HG02943 (cell line): ENCODE measurements around the gene ASGR2.
"Not testable (repeated sequence)": the region's sequence is repeated elsewhere in the genome, so short reads cannot be mapped to it uniquely, and the experiment has no call there.

Experiments
- ATAC-seq: cut with Tn5 transposase; IDR thresholded peaks from one replicate; pipeline ENCODE4 v1.9.1; 2021; ENCODE audit warnings: mild to moderate bottlenecking, low read depth, moderate library complexity; ENCODE audit not compliant: unreplicated experiment

The ASGR2 gene, protein sequence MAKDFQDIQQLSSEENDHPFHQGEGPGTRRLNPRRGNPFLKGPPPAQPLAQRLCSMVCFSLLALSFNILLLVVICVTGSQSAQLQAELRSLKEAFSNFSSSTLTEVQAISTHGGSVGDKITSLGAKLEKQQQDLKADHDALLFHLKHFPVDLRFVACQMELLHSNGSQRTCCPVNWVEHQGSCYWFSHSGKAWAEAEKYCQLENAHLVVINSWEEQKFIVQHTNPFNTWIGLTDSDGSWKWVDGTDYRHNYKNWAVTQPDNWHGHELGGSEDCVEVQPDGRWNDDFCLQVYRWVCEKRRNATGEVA

DNA sequence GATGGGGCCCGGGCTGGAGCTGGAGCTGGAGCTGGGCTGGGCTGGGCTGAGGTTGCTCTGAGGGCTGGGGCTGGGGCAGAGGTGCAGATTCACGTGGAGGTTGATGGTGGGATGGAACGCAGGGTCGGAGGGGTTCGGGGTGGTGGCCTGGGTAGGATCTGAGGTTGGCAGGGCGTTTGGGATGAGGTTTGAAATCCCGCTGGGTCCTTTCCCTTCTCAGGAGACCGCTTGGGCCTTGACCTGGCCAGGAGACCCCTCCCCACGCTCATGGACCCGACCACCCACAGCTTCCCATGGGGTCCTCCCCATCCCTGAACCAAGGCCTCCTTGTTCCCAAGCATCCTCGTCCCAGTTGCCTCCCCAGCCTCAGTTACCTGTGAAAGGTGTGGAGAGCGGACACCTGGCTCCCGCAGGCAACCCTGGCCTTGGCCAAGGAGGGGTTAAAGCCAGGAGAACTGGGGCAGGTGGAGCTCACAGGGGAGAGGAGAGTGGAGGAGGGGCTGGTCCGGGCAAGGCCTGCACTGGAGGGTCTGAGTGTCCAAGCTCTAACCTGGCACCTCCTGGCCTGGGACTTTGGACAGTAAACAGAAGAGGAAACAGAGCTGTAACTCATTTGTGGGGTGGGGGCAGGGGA is at the start of gene ASGR2:
ASGR2 (minus strand) TSS at position 582 of the 634 bp plus-strand sequence. CDS start 582 bp downstream, outside the sequence.
- no peak for ATAC-seq

DNA sequence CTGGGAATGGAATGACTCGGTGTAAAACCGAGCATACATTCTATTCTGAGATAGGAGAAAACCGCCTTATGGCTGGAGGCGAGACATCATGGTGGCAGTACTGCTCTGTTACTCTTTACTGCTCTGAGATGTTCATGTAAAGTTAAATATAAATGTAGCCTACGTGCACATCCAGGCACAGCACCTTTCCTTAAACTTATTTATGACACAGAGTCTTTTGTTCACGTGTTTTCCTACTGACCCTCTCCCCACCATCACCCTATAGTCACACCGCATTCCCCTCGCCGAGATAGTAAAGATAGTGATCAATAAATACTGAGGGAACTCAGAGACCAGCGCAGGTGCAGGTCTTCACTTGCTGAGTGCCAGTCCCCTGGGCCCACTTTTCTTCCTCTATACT is 44.9 kb upstream of the ASGR2 start:
- not testable (repeated sequence) for ATAC-seq

DNA sequence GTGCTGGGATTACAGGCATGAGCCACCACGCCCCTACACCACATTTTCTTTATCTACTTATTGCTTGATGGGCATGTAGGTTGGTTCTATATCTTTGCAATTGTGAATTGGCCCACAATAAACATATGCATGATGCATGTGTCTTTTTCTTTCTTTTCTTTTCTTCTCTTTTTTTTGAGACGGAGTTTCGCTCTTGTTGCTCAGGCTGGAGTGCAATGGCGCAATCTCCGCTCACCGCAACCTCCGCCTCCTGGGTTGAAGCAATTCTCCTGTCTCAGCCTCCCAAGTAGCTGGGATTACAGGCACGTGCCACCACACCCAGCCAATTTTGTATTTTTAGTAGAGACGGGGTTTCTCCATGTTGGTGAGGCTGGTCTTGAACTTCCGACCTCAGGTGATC is 43.8 kb upstream of the ASGR2 start:
- ATAC-seq, result not testable (repeated sequence)

DNA sequence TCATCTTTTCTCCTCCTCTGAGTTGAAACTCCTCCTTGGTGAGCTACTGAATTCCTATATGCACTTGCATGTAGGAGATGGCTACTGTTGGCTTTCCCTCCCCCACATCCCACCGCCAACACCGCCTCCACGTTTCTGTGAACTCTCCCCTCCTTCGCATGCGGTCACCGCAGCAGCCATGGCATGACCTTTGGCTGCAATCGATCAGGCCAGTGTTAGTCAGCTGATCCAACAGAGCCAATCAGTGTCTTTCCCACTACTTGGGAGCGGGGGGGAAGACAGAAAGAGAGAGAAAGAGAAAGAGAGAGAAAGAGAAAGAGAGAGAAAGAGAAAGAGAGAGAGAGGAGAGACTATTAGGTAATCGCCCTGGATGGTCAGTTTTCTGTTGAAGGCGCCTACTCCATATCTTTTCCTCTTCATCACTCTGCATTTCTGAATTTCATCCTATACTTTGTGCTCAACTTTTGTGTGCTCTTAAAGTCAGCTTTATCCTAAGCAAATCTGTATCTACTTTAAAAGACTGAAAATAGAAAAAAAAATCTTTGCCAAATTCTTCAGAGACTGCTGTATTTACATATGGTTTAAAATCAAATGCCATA is 41.8 kb upstream of the ASGR2 start:
- no peak for ATAC-seq

DNA sequence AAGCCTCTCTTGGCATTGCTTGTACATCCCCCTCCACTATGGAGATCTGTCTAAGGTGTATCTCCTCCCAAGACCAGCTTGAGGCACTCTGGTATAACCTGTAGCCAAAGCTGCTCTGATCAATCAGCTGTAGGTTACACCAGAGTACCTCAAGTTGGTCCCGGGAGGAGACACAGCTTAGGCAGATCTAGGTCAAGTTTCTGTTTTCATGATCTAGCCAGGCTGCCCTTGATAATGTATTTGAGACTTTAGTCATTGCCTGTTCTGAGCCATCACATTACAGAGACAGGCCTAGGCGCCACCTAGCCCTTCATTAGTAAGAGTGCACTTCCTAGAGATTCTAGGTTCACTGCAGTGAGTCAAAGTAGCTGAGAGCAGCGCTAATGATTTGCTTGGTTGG is 33.1 kb upstream of the ASGR2 start:
- ATAC-seq, result no peak

DNA sequence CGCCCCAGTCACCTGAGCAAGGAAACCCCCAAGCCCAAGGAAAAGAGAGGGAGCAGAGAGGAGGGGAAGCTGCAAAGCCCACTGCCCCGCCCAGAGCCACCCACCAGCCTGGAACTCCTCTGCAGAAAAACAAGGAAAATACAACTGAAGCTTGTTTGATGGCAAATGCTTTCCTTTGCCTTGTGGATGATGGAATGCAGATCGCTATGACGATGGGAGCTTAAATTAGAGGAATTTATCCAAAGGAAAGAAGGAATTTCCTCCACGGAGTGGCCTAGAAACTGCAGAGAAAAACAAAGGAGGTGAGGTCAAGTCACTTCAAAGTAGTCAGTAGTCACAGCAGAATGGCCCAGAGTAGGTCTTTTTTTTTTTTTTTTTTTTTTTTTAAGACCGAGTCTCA is 31.5 kb upstream of the ASGR2 start:
- ATAC-seq, result no peak

DNA sequence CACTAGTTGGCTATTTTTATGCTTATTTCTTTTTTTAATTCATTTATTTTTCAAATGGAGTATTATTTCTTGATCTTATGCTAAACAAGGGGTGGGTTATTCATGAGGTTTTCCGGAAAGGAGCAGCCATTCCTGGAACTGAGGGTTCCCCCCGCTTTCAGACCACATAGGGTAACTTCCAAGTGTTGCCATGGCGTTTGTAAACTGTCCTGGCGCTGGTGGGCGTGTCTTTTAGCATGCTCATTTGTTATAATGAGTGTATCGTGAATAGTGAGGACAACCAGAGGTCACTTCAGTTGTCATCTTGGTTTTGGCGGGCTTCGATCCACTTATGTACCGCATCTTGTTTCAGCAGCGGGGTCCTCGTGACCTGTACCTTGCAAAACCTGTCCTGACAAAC is 29.6 kb upstream of the ASGR2 start:
- ATAC-seq, result no peak

DNA sequence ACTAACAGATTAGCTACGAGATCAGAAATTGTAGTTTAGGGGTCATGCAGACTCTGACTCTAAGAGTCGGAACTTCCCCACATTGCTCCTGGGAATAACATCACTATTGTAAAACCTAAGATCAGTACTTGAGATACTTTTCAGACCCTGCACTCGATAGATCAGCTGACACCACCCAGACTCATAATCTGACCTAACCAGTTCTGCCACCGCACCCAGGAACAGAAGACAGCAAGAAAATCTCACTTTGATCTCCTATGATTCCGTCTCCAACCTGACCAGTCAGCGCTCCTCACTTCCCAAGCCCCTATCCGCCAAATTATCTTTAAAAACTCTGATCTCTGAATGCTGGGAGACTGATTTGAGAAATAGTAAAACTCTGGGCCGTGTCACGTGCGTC is 27.2 kb upstream of the ASGR2 start:
- ATAC-seq, result no peak

DNA sequence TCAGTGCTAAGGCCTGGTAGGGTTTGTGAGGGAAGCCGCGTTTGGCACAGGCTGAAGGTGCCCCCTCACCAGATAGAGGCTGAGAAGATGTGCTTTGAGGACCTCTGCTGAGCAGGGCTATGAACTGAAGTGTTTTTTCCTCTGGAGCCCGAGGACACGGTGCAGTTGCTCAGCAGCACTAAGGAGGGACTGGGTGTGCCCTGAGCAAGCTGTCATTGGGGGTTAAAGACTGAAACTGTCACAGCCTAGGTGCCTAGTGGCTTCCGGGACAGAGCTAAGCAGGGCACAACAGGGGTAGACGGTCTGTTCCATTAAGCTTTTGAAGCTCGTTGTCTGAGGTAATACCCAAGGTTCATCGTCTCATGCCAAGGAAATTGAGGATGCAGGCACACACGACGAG is 24.8 kb upstream of the ASGR2 start:
- ATAC-seq, result no peak

DNA sequence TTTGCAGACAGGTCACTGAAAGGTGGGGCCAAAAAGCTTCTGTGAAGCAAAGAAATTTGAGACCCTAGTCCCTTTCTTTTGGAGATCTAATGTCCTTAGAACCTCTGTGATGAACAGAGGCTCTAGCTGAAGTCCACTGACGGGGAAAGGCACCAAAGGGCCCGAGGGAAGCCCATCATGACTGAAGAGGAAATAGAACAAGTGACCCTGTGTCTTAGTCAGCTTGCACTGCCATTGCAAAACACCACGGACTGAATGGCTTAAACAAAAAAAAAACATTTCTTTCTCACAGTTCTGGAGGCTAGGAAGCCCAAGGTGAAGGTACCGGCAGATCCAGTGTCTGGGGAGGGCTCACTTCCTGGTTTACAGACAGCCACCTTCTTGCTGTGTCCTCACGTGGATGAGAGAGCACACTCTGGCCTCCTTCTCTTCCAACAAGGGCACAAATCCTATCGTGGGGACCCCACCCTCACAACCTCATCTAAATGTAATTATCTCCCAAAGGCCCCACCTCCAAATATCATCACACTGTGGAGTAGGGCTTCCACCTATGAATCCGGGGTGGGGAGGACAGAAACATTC is 24.3 kb upstream of the ASGR2 start:
- ATAC-seq, result no peak

DNA sequence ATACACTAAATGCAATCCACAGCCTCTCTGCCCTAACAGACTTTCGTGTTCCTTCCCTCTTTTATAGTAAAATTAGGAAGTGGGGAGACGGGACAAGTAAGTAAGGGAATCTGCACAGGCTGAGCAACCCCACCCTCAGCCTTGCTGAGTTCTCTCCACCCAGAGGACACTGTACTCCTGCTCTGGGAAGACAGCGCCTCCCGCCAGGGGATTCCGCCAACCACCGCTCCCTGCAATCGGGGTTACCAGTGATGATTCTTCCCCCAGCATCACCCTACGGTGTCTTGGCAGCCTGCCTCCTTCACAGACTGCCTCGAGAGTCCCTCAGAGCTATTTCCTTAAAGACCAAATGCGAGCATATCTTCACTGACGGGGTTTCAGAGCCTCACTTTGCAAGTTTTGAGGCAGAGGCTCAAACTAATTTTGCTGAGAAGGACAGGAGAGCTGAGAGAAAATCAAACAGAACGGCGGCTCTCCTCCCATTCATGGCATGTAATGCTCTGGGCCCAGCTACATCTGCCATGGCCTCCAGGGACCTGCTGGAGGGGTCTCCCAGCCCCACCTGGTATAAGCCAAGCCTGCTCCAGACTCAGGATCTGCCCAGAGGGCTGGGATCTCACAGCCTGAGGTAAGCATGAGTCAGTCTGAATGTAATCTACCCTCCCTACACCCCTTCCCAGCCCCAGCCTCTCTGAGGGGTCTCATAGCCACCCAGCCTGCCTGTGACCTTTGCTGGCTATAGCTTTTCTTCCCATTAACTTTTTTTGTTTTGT is 22.7 kb upstream of the ASGR2 start:
- ATAC-seq, result no peak

DNA sequence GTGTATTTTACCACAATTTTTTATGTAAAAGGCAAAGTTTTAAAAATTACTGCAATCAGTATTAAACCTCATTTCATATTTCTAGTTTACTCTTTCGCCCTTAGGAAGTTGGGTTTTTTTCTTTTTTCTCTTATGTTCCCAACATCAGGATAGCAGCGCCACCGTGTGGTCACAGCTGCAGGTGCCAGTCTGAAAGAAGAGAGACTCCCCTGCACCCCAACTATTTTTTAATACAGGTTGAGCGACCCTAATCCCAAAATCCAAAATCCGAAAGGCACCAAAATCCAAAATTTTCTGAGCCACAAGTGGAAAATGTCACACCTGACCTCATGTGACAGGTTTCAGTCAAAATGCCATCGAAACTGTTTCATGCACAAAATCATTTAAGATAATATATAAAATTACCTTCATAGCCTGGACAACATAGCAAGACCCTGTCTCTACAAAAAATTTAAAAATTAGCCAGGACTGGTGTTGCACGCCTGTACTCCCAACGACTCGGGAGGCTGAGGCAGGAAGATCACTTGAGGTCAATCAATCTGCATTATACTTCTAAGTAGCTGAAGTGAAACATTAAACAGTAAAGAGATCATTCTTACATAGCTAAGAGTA is 21.8 kb upstream of the ASGR2 start:
- ATAC-seq, result no peak

DNA sequence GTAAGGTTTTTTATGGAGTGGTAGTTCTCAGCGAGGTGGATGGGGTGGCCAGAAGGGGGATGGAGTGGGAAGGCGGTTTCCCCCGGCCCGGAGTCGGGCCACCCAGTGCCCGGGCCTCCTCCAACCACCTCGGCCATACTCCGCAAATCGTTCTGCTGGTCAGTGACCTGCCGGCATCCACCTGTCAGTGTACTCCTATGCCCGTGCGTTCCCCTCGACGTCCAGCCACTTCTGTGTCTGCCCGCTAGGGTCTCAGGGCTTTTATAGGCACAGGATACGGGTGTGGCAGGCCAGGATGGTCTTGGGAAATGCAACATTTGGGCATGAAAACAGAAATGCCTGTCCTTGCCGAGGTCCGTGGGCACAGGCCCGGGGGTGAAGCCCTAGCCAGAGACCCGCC is 19.3 kb upstream of the ASGR2 start:
- no peak for ATAC-seq

DNA sequence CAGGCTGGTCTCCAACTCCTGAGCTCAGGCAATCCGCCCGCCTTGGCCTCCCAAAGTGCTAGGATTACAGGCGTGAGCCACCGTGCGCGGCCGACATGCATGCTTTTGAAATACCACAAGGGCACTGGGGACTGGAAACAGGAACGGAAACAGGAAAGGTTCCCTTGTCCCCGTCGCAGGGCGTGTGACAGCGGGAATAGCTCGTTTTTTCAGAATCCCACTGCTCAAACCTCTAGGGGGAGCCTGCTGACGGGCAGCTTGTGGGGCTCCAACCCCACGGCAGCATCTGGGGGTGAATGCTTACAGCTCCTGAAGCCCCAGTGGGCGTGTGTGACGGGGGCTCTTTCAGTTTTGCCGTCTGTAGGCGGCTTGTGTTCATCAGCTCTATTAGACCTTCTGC is 18.8 kb upstream of the ASGR2 start:
- ATAC-seq, result no peak

DNA sequence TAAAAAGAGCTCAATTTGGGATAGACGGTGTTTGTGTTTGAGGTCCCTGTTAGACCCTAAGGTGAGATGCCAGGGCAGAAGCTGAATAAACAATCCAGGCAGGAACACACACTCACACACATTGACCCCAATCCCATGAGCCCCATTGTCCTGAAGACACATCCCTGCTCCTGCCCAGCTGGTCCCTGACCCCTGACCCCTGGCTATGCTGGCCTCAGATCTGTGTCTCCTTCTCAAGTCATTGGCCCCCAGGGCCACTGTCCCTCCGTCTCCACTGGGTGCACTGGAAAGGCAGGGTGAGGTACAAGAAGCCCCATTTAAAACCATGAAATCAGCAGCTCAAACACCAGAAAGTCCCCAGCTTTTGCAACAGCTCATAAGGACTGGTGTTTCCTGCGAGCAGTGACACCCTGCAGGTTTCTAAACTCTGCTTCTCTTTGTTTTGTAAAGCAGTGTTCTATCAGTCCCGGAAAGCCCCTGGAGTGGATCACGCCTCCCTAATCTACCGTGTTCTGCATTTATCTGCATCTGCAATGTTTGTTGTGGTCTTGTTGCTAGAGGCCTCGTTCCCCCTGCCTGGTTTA is 18.0 kb upstream of the ASGR2 start:
- ATAC-seq, result no peak

DNA sequence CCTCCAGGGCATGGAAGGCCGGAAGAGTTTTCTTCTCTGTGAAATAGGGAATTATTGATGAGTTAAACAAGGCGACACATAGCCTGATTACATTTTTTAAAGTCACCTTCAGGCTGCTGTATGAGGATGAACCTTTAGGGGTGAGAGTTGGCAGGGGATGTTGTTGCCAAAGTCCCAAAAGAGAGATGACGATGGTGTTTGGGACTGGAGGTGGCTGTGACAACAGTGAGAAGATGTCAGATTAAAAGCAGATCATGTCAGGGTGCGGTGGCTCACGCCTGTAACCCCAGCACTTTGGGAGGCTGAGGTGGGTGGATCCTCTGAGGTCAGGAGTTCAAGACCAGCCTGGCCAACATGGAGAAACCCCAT is 16.8 kb upstream of the ASGR2 start:
- ATAC-seq, result no peak

DNA sequence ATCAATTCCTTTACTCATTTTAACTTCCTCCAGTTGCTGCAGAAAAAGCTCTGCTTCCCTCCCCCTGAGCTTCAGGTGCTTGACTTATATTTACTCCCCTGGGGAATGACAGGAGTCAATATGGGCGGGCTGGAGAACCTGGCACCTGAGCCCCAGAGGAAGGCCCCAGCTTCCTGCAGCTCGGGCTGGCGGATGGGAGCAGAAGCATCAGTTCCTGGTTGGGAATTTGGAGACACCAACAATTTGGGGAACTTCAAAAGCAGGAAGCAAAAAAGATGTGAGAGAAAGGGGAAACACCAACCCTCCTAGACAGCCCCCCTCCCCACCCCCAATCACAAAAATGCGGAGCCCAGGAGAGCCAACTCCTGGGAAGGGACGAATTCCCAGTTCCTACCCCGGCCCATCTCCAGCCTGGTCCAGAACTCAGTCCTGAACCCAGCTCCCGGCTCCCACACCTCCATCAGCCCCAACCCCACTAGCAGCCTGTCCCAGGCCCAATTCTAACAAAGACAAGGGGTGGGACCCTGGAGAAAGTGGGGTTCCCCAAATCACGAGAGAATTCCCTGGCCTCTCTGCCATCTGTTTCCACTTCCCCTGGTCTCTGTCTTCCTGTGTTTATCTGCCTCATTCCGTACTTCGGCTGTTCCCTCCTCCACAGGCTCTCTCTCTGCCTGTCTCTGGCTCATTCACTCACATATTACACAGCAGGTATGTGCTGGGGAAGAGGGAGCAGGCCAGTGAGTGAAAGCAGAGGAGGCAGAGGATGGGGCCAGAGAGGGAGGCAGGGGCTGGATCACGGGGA is 16.2 kb upstream of the ASGR2 start:
- no peak for ATAC-seq

DNA sequence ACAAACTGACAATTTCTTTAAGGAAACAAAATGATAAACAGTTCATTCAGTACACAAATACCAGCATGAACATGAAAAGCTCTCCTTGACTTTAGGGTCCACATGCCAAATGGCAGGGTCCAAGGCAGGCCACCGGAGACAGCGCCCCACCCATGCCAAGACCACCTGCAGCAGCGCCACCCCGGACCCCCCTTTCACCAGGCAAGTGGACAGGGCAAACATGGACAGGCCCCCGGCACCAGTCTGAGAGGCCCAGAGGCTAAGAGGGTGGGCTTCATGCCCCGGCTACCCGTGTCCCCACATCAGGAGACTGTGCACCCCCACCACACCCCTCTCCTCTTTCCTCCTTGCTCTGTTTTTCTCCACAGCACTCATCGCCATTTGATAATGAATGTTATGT is 14.7 kb upstream of the ASGR2 start:
- no peak for ATAC-seq

DNA sequence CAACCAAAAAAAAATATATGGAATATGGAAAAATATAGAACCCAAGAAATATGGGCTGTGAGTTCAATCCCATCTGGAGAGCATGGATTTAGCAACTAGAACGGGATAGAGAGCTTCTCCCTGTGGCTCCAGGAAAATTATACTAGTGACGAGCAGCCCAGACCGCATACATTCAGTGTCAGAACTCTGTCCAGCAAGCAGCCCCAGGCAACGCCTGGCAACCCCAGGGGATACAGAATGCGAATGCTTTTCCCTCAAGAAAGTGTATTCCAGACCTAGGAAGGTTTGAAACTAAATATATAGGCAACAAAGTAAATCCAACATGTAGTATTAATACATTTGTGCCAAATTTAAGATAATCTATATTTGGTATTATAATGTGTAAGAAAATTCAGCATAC is 13.5 kb upstream of the ASGR2 start:
- ATAC-seq, result no peak
